Stimulated activated naive CD8-positive, alpha-beta T cell treated with anti-CD3 and anti-CD28 coated beads, Interleukin-15, amount 100 ng/mL, for 72 hours (primary cell): ENCODE measurements around the gene STK24.
"Not testable (repeated sequence)": the region's sequence is repeated elsewhere in the genome, so short reads cannot be mapped to it uniquely, and the experiment has no call there.

Source experiments
- ATAC-seq: fragments of 150-1000 bp; cut with Tn5 transposase; 2 replicates; pipeline ENCODE4 v1.10.0; 2021; ENCODE audit warnings: mild to moderate bottlenecking, moderate library complexity
- DNase-seq, 2 donors: peaks; one replicate each; pipeline ENCODE4 v3.0.0; 2021 to 2022
- H3K27ac Mint-ChIP-seq, 2 donors: one replicate each; pipeline ENCODE4 v1.8.0; 2022; ENCODE audit warnings: mild to moderate bottlenecking in 2 of 2, mixed read lengths in 2 of 2, moderate library complexity in 2 of 2
- H3K27me3 Mint-ChIP-seq: one replicate; pipeline ENCODE4 v1.8.0; 2022; ENCODE audit warnings: mixed read lengths
- H3K4me1 Mint-ChIP-seq: one replicate; pipeline ENCODE4 v1.8.0; 2022; ENCODE audit warnings: mild to moderate bottlenecking, mixed read lengths
- H3K4me3 Mint-ChIP-seq, 2 donors: one replicate each; pipeline ENCODE4 v1.8.0; 2022; ENCODE audit warnings: mild to moderate bottlenecking in 2 of 2, mixed read lengths in 2 of 2, moderate library complexity in 1 of 2
- H3K9me3 Mint-ChIP-seq, 2 donors: one replicate each; pipeline ENCODE4 v1.8.0; 2022; ENCODE audit warnings: mixed read lengths in 2 of 2

The STK24 gene

GRCh38 chr13:98413278-98413677 lies 163.6 kb downstream of the STK24 start:
- H3K27ac Mint-ChIP-seq, H3K9me3 Mint-ChIP-seq, DNase-seq, H3K27me3 Mint-ChIP-seq, H3K4me3 Mint-ChIP-seq, ATAC-seq: not testable (repeated sequence)
- peaks cover 16% of the 10 kb centered on the region for H3K4me1 Mint-ChIP-seq

DNA sequence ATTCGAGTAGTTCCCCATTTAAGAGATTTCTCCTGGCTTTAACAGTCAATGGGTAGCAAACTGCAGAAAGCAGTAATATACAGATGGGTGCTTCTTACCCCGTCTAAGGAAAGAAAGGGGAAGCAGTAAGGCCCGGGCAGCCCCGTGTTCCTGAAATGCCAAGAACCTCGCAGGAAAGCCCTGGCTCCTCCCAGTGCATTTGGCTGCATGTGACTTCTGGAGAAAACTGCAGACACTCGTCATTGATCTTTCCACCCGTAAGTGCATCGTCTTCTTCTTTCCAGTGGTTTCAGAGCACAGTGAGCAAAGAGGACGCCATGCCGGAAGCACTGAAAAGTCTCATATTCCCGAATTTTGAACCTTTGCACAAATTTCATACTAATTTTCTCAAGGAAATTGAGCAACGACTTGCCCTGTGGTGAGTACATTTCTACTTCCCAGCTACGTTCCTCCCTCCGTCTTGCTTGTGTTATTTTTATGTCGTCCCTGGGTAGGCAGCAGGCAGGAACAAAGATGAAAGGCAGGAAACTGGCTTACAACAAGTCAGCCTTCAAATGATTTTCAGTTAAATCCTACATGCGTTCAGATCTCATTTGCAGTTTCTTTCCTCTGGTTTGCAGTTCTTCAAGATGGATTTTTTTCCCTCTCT lies 165.2 kb downstream of the STK24 start:
- DNase-seq (peak in 1 of 2 donors; percentile 9), ATAC-seq (peak; percentile 52)
- Mint-ChIP-seq H3K27me3 (no peaks in the 10 kb centered on the region), H3K4me1 (peaks cover 16% of the 10 kb centered on the region), H3K9me3 (peaks cover under 1 to 2% of the 10 kb centered on the region in 2 donors), H3K4me3 (peak overlapping the region; percentile 67 to 72), H3K27ac (peak overlapping the region; percentile 8 to 34)

- H3K27me3 Mint-ChIP-seq = no peaks in the 10 kb centered on the region
- no peaks in the 10 kb centered on the region for H3K9me3 Mint-ChIP-seq
- H3K4me3 Mint-ChIP-seq = peak overlapping the region in 1 of 2 donors; percentile 67
- H3K4me1 Mint-ChIP-seq = peaks cover 16% of the 10 kb centered on the region
- DNase-seq (no peak), ATAC-seq (no peak)
- no peak overlapping the region for H3K27ac Mint-ChIP-seq
These were observed 165.9 kb downstream of the STK24 start for GRCh38 chr13:98411013-98411412.

- Mint-ChIP-seq H3K4me1 (peaks cover 16% of the 10 kb centered on the region), H3K4me3 (no peak overlapping the region), H3K27me3 (no peaks in the 10 kb centered on the region), H3K9me3 (no peaks in the 10 kb centered on the region), H3K27ac (no peak overlapping the region)
- DNase-seq = no peak
- ATAC-seq = no peak
These were observed 166.3 kb downstream of the STK24 start for GRCh38 chr13:98410612-98411011.

DNA sequence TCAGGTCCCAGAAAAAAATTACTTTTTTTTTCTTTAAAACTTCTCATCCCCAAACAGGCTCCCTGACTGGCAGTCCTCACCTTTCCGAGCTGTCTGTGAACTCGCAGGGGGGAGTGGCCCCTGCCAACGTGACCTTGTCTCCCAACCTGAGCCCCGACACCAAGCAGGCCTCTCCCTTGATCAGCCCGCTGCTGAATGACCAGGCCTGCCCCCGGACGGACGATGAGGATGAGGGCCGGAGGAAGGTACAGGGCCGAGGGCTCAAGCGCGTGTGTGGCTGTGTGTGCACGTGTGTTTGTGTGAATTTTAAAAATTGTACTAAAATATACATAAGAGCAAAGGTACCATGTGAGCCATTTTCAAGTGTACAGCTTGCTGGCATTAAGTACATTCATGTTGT lies 167.6 kb downstream of the STK24 start:
- DNase-seq (no peak), ATAC-seq (no peak)
- Mint-ChIP-seq H3K9me3 (no peaks in the 10 kb centered on the region), H3K4me3 (no peak overlapping the region), H3K4me1 (peaks cover 16% of the 10 kb centered on the region), H3K27me3 (no peaks in the 10 kb centered on the region), H3K27ac (no peak overlapping the region)

- Mint-ChIP-seq H3K9me3 (no peaks in the 10 kb centered on the region), H3K4me1 (peaks cover 15% of the 10 kb centered on the region), H3K4me3 (no peak overlapping the region), H3K27ac (no peak overlapping the region), H3K27me3 (no peaks in the 10 kb centered on the region)
- DNase-seq = no peak
- ATAC-seq = no peak
These were observed 169.3 kb downstream of the STK24 start for GRCh38 chr13:98407575-98407974.

GRCh38 chr13:98406971-98407370 lies 169.9 kb downstream of the STK24 start:
- H3K4me1 Mint-ChIP-seq = peaks cover 9% of the 10 kb centered on the region
- no peaks in the 10 kb centered on the region for H3K27me3 Mint-ChIP-seq
- no peak overlapping the region for H3K4me3 Mint-ChIP-seq

GRCh38 chr13:98406427-98406826 lies 170.5 kb downstream of the STK24 start:
- H3K27ac Mint-ChIP-seq = no peak overlapping the region
- no peak for DNase-seq
- H3K4me3 Mint-ChIP-seq = no peak overlapping the region
- no peak for ATAC-seq
- H3K27me3 Mint-ChIP-seq = no peaks in the 10 kb centered on the region
- H3K4me1 Mint-ChIP-seq = peaks cover 4% of the 10 kb centered on the region
- no peaks in the 10 kb centered on the region for H3K9me3 Mint-ChIP-seq

More at GRCh38 chr13:98406971-98407370, 169.9 kb downstream of the STK24 start:
- Mint-ChIP-seq H3K9me3 (no peaks in the 10 kb centered on the region), H3K27ac (no peak overlapping the region)
- DNase-seq = no peak
- ATAC-seq = no peak

DNA sequence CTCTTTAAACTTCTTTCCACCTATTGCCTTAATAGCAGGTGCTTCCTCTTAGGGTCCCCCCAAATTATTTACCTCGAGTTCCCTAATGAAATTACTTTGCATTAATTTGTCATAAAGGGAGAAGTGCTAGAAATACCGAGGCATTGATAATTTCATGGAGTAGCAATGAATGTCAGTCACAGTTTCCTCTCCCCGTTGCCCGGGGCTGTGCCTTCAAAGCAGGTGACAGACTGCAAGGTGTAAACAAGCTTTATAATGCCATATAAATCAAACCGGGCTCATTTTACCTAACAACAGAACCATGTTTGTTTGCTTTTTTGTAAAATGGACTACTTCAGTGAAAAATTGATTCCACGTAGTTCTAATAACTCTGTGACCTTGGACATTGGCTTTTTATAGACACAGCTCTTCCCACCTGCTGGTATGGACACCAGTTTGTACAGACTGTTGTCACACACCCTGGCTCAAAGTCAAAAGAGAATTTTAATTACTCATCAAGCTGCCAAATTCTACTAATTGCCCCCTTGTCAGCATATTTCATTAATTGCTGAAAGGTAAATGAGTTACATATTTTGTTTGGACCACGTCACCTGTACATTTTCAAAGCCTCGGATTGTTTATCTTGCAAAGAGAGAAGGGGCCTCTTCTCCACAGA lies 171.1 kb downstream of the STK24 start:
- no peak overlapping the region for H3K4me3 Mint-ChIP-seq
- H3K27ac Mint-ChIP-seq = no peak overlapping the region
- no peaks in the 10 kb centered on the region for H3K9me3 Mint-ChIP-seq
- H3K27me3 Mint-ChIP-seq = no peaks in the 10 kb centered on the region
- H3K4me1 Mint-ChIP-seq = no peaks in the 10 kb centered on the region
- ATAC-seq (no peak), DNase-seq (no peak)

DNA sequence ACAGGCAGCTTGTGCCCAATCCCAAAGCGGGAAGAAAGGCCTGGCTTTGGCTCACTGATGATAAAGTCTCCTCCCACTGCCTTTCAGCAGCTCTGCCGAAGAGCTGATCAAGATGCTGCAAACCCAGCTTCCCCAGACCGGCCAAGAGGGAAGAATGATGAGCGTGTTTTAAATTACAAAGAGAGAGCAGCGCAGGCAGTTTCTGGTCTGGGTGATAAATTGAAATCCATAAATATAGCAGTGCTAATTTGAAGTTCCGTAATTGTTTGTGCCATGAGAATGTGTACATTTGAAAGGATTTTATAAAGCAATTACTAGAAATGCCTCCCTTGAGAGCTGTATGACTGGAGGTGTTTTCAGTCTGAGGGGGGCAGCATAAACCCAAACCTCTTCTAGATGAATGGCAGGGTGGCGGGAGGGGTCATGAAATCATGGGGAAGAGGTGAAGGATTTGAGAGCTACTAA lies 171.8 kb downstream of the STK24 start:
- no peaks in the 10 kb centered on the region for H3K9me3 Mint-ChIP-seq
- no peak for ATAC-seq
- H3K4me1 Mint-ChIP-seq = no peaks in the 10 kb centered on the region
- H3K4me3 Mint-ChIP-seq = no peak overlapping the region
- H3K27me3 Mint-ChIP-seq = no peaks in the 10 kb centered on the region
- no peak for DNase-seq
- no peak overlapping the region for H3K27ac Mint-ChIP-seq

- H3K27ac Mint-ChIP-seq = no peak overlapping the region
- no peak for DNase-seq
- no peaks in the 10 kb centered on the region for H3K9me3 Mint-ChIP-seq
- H3K4me3 Mint-ChIP-seq = no peak overlapping the region
- H3K4me1 Mint-ChIP-seq = no peaks in the 10 kb centered on the region
- ATAC-seq = no peak
- no peaks in the 10 kb centered on the region for H3K27me3 Mint-ChIP-seq
These were observed 173.8 kb downstream of the STK24 start for GRCh38 chr13:98403076-98403475.

DNA sequence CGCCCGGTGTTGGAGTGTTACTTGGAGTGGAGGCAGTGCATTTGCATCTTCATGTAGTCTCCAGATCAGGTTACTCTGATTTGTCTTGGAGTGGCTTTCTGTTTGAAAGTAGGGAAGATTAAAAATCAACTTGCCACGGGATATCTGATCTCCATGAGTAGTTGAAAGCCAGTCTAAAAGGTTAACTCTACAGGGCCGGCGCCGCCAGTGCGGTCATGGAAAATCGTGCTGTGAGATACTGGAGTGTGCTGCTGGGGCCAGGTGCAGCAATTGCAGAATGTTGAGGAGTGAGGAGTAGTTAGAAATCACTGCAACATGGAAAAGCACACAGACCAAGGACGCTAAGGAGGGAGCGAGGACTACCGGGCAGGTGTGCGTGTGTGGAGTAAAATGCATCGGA lies 175.0 kb downstream of the STK24 start:
- DNase-seq (no peak), ATAC-seq (no peak)
- no peak overlapping the region for H3K27ac Mint-ChIP-seq
- no peaks in the 10 kb centered on the region for H3K9me3 Mint-ChIP-seq
- no peaks in the 10 kb centered on the region for H3K4me1 Mint-ChIP-seq
- H3K4me3 Mint-ChIP-seq = no peak overlapping the region
- no peaks in the 10 kb centered on the region for H3K27me3 Mint-ChIP-seq

DNA sequence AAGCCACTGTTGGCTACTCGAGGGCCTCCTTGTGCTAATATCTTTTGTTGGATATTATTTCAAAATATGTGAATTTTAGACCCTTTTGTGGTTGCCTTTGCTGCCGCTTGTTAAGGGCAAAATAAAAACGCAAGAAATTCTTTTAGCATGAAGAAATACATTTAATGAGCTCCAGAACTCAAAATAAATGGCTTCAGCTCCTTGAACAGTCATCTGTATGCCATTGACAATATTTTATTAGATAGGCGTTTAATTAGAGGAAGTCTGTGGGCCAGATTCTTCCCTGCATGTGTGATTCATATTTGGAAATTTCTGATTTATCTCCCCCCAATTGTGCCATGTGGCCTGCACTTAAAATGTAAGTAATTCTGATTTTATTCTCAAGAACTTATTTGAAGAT lies 177.2 kb downstream of the STK24 start:
- no peak for ATAC-seq

DNA sequence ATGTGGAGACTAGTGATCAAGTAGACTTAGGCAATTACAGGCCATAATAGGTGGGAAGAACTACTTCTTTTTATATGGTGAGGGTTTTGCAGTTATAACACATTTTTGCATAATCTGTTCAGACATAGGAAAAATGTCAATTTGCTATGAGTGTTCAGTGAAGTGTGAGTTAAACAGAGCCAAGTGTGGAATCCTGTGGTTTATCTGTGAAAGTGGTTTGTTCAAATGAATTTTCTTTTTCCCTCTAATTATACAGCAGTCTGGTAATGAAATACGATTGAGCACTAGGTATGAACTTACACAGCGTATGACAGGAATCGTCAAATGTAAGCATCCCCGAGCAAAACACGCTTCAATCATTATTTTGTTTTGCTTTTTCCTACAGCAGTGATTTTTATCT lies 178.3 kb downstream of the STK24 start:
- Mint-ChIP-seq H3K4me1 (no peaks in the 10 kb centered on the region), H3K27me3 (no peaks in the 10 kb centered on the region), H3K9me3 (no peaks in the 10 kb centered on the region), H3K27ac (no peak overlapping the region), H3K4me3 (no peak overlapping the region)
- no peak for ATAC-seq
- DNase-seq = no peak

More for the DNA sequence above, 177.2 kb downstream of the STK24 start:
- Mint-ChIP-seq H3K4me1 (no peaks in the 10 kb centered on the region), H3K4me3 (no peak overlapping the region), H3K27me3 (no peaks in the 10 kb centered on the region), H3K27ac (no peak overlapping the region), H3K9me3 (no peaks in the 10 kb centered on the region)
- DNase-seq = no peak

DNA sequence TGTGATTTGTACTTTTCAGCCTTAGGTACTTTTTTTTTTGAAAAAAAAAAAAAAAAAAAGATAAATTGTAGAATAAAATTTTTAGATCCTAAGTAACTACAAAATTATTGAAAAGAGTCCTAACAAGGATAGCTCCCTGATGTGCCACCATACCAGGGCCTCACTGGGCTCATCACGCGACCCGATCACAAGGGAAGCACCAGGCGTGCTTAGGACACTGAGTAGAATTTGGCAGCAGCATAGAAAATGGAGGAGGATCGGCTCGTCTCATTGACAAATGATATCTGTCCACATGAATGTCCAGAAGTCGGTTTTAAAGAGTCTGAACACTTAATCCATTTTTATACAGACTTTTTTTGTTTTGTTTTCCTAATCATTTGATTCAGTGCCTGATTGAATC lies 179.0 kb downstream of the STK24 start:
- ATAC-seq = no peak
- Mint-ChIP-seq H3K9me3 (no peaks in the 10 kb centered on the region), H3K27me3 (no peaks in the 10 kb centered on the region), H3K4me3 (no peak overlapping the region), H3K4me1 (no peaks in the 10 kb centered on the region), H3K27ac (no peak overlapping the region)
- DNase-seq = no peak

GRCh38 chr13:98397221-98397620 lies 179.7 kb downstream of the STK24 start:
- Mint-ChIP-seq H3K4me1 (no peaks in the 10 kb centered on the region), H3K27me3 (no peaks in the 10 kb centered on the region), H3K9me3 (no peaks in the 10 kb centered on the region), H3K4me3 (no peak overlapping the region), H3K27ac (no peak overlapping the region)
- DNase-seq = no peak
- ATAC-seq = no peak
